NCI-H524 treated with DMSO at 0.1 percent for 48 hours (cell line): Measurements from ENCODE around the gene PRSS1.
"Not testable (repeated sequence)": the region's sequence is repeated elsewhere in the genome, so short reads cannot be mapped to it uniquely, and the experiment has no call there.

Experiments
- DNase-seq: peaks from one replicate; lab custom pipeline; 2025; lab: John Stamatoyannopoulos, UW

The PRSS1 gene

GRCh38 chr7:142773937-142774744 lies 24.9 kb downstream of the PRSS1 start:
- DNase-seq = no peak

GRCh38 chr7:142774826-142775225 lies 25.6 kb downstream of the PRSS1 start:
- no peak for DNase-seq

GRCh38 chr7:142775351-142776115 lies 26.3 kb downstream of the PRSS1 start:
- not testable (repeated sequence) for DNase-seq

GRCh38 chr7:142776206-142776844 lies 27.1 kb downstream of the PRSS1 start:
- no peak for DNase-seq

GRCh38 chr7:142776845-142777225 lies 27.6 kb downstream of the PRSS1 start:
- DNase-seq = not testable (repeated sequence)

GRCh38 chr7:142777318-142777717 lies 28.0 kb downstream of the PRSS1 start:
- DNase-seq = no peak

GRCh38 chr7:142782922-142783900 lies 33.9 kb downstream of the PRSS1 start:
- peak; percentile 71 for DNase-seq

GRCh38 chr7:142784096-142784495 lies 34.8 kb downstream of the PRSS1 start:
- DNase-seq = no peak

GRCh38 chr7:142784716-142785115 lies 35.4 kb downstream of the PRSS1 start:
- DNase-seq = no peak

GRCh38 chr7:142785841-142786250 lies 36.6 kb downstream of the PRSS1 start:
- no peak for DNase-seq

- DNase-seq = no peak
These were observed 37.9 kb downstream of the PRSS1 start for GRCh38 chr7:142787034-142787768.

GRCh38 chr7:142787783-142788182 lies 38.5 kb downstream of the PRSS1 start:
- no peak for DNase-seq

GRCh38 chr7:142788303-142789289 lies 39.3 kb downstream of the PRSS1 start:
- DNase-seq = no peak

- no peak for DNase-seq
These were observed 40.2 kb downstream of the PRSS1 start for GRCh38 chr7:142789441-142789840.

GRCh38 chr7:142790056-142790455 lies 40.8 kb downstream of the PRSS1 start:
- no peak for DNase-seq

- DNase-seq = no peak
These were observed 41.3 kb downstream of the PRSS1 start for GRCh38 chr7:142790555-142790954.

- DNase-seq = no peak
These were observed 42.2 kb downstream of the PRSS1 start for GRCh38 chr7:142791502-142791901.

- no peak for DNase-seq
These were observed 42.9 kb downstream of the PRSS1 start for GRCh38 chr7:142792129-142792528.

GRCh38 chr7:142792593-142792992 lies 43.3 kb downstream of the PRSS1 start:
- DNase-seq = no peak

GRCh38 chr7:142793156-142793555 lies 43.9 kb downstream of the PRSS1 start:
- DNase-seq = no peak
